Measurements from ENCODE around the gene MICAL3.
"Not testable (repeated sequence)": the region's sequence is repeated elsewhere in the genome, so short reads cannot be mapped to it uniquely, and the experiment has no call there.

The MICAL3 gene

DNA sequence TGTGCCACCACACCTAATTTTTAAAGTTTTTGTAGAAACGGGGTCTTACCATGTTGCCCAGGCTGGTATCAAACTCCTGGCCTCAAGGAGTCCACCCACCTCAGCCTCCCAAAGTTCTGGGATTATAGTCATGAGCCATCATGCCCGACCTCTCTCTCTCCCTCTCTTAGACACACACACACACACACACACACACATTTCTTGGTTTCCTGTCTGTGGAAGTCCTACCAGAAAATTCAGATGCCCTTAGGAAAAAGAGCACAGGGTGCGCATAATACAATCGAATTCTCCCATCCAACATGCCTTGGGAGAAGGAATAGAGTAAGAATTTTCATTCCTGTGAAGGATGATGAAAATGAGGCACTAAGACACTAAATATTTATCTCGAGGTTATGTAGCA, 10.4 kb downstream of the MICAL3 start:
- WGBS, 2 experiments = 79 to 82% methylated on average over 5 of the region's 5 CpGs

DNA sequence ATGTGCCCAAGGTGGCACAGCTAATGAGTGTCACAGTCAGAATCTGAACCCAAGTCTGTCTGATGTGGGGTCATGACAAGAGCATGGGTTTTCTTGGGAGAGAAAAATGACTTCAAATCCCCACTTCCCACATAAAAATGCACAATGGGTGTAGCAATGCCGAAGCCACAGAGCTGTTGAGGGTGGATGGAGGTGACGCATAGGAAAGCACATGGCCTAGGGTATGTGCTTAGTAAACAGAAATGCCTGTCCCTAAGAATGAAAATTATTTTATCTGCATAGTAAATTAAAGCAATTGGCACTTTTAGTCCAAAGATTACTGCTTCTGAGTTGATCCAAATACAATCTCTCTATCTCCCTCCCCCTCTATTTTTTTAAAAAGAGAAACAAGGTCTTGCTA, 10.9 kb downstream of the MICAL3 start:
- no peaks in the 10 kb centered on the region for H3K27me3 ChIP-seq (ENCODE audit: control insufficient read depth, insufficient read depth, low read length, poor library complexity, severe bottlenecking)
- no peak overlapping the region for H3K4me3 ChIP-seq (ENCODE audit: insufficient read depth, low read depth, low read length)
- 87 to 100% methylated on average over 2 of the region's 2 CpGs for WGBS, 2 experiments
- no peaks in the 10 kb centered on the region for H3K36me3 ChIP-seq (ENCODE audit: control insufficient read depth, insufficient read depth, low read length)
- no peaks in the 10 kb centered on the region for H3K9me3 ChIP-seq (ENCODE audit: control insufficient read depth, low read length)
- H3K4me1 ChIP-seq (ENCODE audit: control insufficient read depth, insufficient read depth, low read length) = no peaks in the 10 kb centered on the region
- no peak overlapping the region for H3K27ac ChIP-seq (ENCODE audit: insufficient read depth, low read depth, low read length, poor library complexity, severe bottlenecking)

More for the DNA sequence above, 10.4 kb downstream of the MICAL3 start:
- no peak overlapping the region for H3K27ac ChIP-seq (ENCODE audit: insufficient read depth, low read depth, low read length, poor library complexity, severe bottlenecking)
- H3K27me3 ChIP-seq (ENCODE audit: control insufficient read depth, insufficient read depth, low read length, poor library complexity, severe bottlenecking) = no peaks in the 10 kb centered on the region
- no peaks in the 10 kb centered on the region for H3K36me3 ChIP-seq (ENCODE audit: control insufficient read depth, insufficient read depth, low read length)
- H3K4me3 ChIP-seq (ENCODE audit: insufficient read depth, low read depth, low read length) = no peak overlapping the region
- H3K9me3 ChIP-seq (ENCODE audit: control insufficient read depth, low read length) = no peaks in the 10 kb centered on the region
- H3K4me1 ChIP-seq (ENCODE audit: control insufficient read depth, insufficient read depth, low read length) = no peaks in the 10 kb centered on the region

DNA sequence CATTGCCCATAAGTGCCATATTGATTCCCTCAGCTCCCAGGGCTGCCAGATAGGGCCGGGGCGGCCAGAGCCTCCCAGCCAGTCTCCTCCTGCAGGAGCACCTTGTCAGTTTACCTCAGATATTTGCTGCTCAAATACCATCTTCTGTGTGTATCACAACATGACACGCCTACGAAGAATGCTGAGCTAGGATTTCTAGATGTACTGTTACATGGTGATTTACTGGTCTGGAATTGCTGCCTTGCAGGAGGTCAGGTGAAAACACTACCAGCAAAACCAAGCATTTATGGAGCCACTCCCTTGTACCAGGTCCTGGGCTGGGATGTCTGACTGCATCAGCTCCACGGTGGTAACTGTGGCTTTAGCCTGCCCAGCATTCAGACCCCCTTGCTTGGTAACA, 11.8 kb downstream of the MICAL3 start:
- WGBS, 2 experiments = 91 to 95% methylated on average over 5 of the region's 5 CpGs
- Histone ChIP-seq H3K4me1 (ENCODE audit: control insufficient read depth, insufficient read depth, low read length) (no peaks in the 10 kb centered on the region), H3K4me3 (ENCODE audit: insufficient read depth, low read depth, low read length) (no peak overlapping the region), H3K27me3 (ENCODE audit: control insufficient read depth, insufficient read depth, low read length, poor library complexity, severe bottlenecking) (no peaks in the 10 kb centered on the region), H3K9me3 (ENCODE audit: control insufficient read depth, low read length) (no peaks in the 10 kb centered on the region), H3K36me3 (ENCODE audit: control insufficient read depth, insufficient read depth, low read length) (no peaks in the 10 kb centered on the region), H3K27ac (ENCODE audit: insufficient read depth, low read depth, low read length, poor library complexity, severe bottlenecking) (no peak overlapping the region)

DNA sequence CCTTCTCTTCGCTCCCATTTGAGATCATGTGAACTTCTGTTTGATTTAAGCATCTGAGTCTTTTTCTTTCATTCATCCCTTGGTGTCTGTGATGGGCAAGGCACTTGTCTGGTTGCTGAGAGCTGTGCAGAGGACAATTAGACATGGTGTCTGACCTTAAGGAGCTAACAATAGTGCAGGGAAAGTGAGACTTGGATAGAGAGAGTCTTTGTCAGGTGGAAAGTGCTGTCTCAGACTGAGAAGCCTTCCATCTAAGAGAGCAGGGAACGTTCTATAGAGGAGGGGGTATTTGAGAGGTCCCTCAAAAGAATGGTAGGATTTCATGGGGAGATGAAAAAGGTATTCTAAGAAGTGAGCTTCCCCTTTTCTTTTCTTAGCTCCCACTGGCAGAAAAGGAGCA, 14.1 kb downstream of the MICAL3 start:
- 32 to 77% methylated on average over 1 to 2 of the region's 2 CpGs for WGBS, 2 experiments
- Histone ChIP-seq H3K4me3 (ENCODE audit: insufficient read depth, low read depth, low read length) (no peak overlapping the region), H3K27me3 (ENCODE audit: control insufficient read depth, insufficient read depth, low read length, poor library complexity, severe bottlenecking) (no peaks in the 10 kb centered on the region)

DNA sequence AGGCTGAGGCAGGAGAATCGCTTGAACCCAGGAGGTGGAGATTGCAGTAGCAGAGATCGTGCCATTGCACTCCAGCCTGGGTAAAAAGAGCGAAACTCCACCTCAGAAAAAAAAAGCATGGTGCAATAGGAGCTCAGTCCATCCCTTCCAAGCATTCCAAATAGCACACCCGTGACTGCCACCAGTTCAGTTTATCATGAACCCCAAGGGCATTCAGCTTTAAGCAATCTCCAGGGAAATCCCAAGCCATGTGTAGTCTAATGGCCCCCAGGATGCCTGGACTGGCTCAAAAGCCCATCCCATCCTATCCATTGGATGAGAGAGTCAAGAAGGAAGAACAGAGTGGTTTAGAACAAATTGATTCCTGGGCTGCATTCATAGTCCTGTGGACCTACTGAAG, 16.2 kb downstream of the MICAL3 start:
- H3K27me3 ChIP-seq (ENCODE audit: control insufficient read depth, insufficient read depth, low read length, poor library complexity, severe bottlenecking) = no peaks in the 10 kb centered on the region
- H3K4me3 ChIP-seq (ENCODE audit: insufficient read depth, low read depth, low read length) = no peak overlapping the region
- no peaks in the 10 kb centered on the region for H3K4me1 ChIP-seq (ENCODE audit: control insufficient read depth, insufficient read depth, low read length)
- H3K9me3 ChIP-seq (ENCODE audit: control insufficient read depth, low read length) = no peaks in the 10 kb centered on the region
- 87 to 97% methylated on average over 4 of the region's 4 CpGs for WGBS, 2 experiments
- H3K27ac ChIP-seq (ENCODE audit: insufficient read depth, low read depth, low read length, poor library complexity, severe bottlenecking) = no peak overlapping the region
- no peaks in the 10 kb centered on the region for H3K36me3 ChIP-seq (ENCODE audit: control insufficient read depth, insufficient read depth, low read length)

More for the DNA sequence above, 14.1 kb downstream of the MICAL3 start:
- H3K4me1 ChIP-seq (ENCODE audit: control insufficient read depth, insufficient read depth, low read length) = no peaks in the 10 kb centered on the region
- no peaks in the 10 kb centered on the region for H3K36me3 ChIP-seq (ENCODE audit: control insufficient read depth, insufficient read depth, low read length)
- no peaks in the 10 kb centered on the region for H3K9me3 ChIP-seq (ENCODE audit: control insufficient read depth, low read length)
- H3K27ac ChIP-seq (ENCODE audit: insufficient read depth, low read depth, low read length, poor library complexity, severe bottlenecking) = no peak overlapping the region

DNA sequence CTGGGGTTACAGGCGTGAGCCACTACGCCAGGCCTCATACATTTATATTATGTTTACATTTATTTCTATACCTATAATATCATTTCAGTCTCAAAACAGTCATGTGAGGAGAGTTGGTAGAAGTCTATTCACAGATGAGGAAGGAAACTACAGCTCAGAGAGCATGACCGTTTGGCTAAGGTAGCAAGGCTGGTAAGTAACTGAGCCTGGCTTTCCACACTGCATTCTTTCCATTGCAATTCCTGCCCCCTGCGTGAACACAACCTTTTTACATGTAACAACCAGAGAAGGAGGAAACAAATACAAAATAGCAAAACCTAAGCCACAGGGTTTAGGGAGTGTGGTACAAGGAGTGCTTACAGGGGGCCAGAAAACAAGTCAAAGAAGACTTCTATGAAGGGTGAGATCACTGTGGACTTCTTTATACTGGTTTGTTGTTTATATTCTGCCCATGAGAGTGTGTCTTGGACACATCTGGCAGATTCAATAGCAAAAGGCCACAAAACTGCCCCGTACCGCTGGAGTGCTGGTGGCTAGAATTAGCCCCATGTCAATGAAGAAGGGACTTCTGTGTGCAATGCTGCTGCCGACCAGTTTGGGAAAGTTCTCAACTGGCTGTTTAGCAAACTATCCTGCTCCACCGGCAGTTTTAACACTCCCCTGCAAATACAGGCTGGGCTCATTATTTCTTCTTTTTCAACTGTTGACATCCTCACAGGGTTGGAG, 19.0 kb downstream of the MICAL3 start:
- no peaks in the 10 kb centered on the region for H3K4me1 ChIP-seq (ENCODE audit: control insufficient read depth, insufficient read depth, low read length)
- H3K36me3 ChIP-seq (ENCODE audit: control insufficient read depth, insufficient read depth, low read length) = no peaks in the 10 kb centered on the region
- 80 to 83% methylated on average over 6 to 8 of the region's 8 CpGs for WGBS, 2 experiments
- H3K9me3 ChIP-seq (ENCODE audit: control insufficient read depth, low read length) = no peaks in the 10 kb centered on the region
- H3K27ac ChIP-seq (ENCODE audit: insufficient read depth, low read depth, low read length, poor library complexity, severe bottlenecking) = no peak overlapping the region
- no peaks in the 10 kb centered on the region for H3K27me3 ChIP-seq (ENCODE audit: control insufficient read depth, insufficient read depth, low read length, poor library complexity, severe bottlenecking)
- H3K4me3 ChIP-seq (ENCODE audit: insufficient read depth, low read depth, low read length) = no peak overlapping the region

DNA sequence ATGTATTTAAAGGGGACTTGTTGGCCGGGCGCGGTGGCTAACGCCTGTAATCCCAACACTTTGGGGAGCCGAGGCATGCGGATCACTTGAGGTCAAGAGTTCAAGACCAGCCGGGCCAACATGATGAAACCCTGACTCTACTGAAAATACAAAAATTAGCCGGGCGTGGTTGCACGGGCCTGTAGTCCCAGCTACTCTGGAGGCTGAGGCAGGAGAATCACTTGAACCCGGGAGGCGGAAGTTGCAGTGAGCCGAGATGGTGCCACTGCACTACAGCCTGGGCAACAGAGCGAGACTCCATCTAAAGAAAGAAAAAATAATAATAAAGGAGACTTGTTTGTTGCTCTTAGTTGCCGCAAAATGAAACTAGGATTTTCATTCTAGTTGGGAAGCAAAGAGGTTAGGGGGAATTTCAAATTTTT, 22.5 kb downstream of the MICAL3 start:
- H3K4me3 ChIP-seq (ENCODE audit: insufficient read depth, low read depth, low read length); H3K27me3 ChIP-seq (ENCODE audit: control insufficient read depth, insufficient read depth, low read length, poor library complexity, severe bottlenecking); H3K36me3 ChIP-seq (ENCODE audit: control insufficient read depth, insufficient read depth, low read length); H3K4me1 ChIP-seq (ENCODE audit: control insufficient read depth, insufficient read depth, low read length); H3K9me3 ChIP-seq (ENCODE audit: control insufficient read depth, low read length): not testable (repeated sequence)
- peak overlapping the region; percentile 98 for H3K27ac ChIP-seq (ENCODE audit: insufficient read depth, low read depth, low read length, poor library complexity, severe bottlenecking)
- 54% methylated on average over 15 of the region's 15 CpGs for WGBS, 2 experiments

DNA sequence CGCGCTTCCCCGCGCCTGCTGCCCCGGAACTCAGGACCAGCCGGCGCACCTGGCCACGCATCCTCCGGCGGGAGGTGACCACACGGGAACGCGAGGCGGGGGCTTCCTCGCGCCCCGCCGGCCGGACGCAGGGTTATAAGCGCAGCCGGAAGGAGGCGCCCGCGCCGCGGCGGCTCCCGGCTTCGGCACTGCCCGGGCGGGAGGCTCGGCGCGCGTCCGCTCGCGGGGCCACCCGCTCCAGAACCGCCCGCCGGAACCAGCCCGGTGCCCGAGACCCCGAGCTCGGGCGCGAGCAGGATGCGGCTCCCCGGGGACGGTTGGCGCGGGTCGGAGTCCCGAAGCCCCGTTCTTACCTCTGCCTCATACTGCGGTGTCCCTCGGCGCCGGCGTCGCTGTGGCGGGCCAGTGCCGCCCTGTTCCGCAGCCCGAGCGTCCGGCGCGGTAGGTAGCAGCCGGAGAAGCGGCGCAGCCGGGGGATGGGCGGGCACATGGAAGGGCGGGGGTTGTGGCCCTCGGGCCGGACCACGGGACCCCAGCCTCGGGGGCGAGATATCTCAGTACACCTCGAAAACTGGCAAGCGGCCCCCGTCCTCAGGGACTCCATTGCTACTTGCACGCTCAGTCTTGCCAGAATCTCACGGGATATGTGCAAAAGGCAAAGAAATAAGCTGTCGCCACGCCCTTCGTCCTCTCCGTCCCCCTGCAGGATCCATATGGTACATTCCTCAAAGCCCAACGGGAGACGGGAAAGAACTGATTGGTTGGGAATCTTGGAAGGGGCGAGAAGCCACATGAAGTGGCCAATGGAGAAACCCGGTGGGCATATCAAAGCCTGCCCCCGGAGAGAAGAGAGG, 23.1 kb downstream of the MICAL3 start:
- Histone ChIP-seq H3K36me3 (ENCODE audit: control insufficient read depth, insufficient read depth, low read length) (no peaks in the 10 kb centered on the region), H3K4me1 (ENCODE audit: control insufficient read depth, insufficient read depth, low read length) (no peaks in the 10 kb centered on the region), H3K27me3 (ENCODE audit: control insufficient read depth, insufficient read depth, low read length, poor library complexity, severe bottlenecking) (no peaks in the 10 kb centered on the region), H3K27ac (ENCODE audit: insufficient read depth, low read depth, low read length, poor library complexity, severe bottlenecking) (peak overlapping the region; percentile 98), H3K9me3 (ENCODE audit: control insufficient read depth, low read length) (no peaks in the 10 kb centered on the region), H3K4me3 (ENCODE audit: insufficient read depth, low read depth, low read length) (peak overlapping the region; percentile 84)
- WGBS, 2 experiments = 0% methylated on average over 96 of the region's 96 CpGs

DNA sequence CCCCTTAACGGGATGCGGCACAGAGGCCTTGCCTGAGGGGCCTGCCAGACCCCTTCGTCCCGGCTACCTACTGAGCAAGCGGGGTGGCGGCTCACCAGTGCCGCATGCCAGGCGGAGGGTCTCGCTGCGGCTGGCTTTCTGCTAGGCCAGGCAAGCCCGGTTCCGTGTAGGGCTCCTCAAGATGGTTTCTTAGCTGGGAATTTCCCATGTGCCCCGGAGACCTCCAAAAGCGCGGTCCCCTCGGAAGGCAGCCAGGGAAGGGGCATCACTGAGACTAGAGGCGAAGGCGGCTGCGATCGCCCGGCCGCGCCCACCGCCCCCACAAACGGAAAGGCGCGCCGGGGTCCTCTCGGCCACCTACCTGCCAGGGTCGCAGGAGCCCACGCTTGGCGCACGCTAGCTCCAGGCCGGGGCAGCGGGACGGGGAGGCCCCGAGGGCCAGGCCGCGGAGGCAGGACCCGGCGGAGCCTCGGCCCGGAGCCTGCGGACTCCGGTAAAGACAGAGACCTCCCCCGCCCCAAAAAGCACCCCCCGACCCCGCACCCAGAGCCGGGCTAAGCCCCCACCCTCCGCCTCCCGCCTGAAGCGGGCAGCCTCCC, 23.8 kb downstream of the MICAL3 start:
- H3K36me3 ChIP-seq (ENCODE audit: control insufficient read depth, insufficient read depth, low read length) = no peaks in the 10 kb centered on the region
- no peak overlapping the region for H3K27ac ChIP-seq (ENCODE audit: insufficient read depth, low read depth, low read length, poor library complexity, severe bottlenecking)
- 1% methylated on average over 52 of the region's 52 CpGs for WGBS, 2 experiments
- no peaks in the 10 kb centered on the region for H3K27me3 ChIP-seq (ENCODE audit: control insufficient read depth, insufficient read depth, low read length, poor library complexity, severe bottlenecking)
- no peaks in the 10 kb centered on the region for H3K4me1 ChIP-seq (ENCODE audit: control insufficient read depth, insufficient read depth, low read length)
- H3K4me3 ChIP-seq (ENCODE audit: insufficient read depth, low read depth, low read length) = peak overlapping the region; percentile 84
- H3K9me3 ChIP-seq (ENCODE audit: control insufficient read depth, low read length) = no peaks in the 10 kb centered on the region

DNA sequence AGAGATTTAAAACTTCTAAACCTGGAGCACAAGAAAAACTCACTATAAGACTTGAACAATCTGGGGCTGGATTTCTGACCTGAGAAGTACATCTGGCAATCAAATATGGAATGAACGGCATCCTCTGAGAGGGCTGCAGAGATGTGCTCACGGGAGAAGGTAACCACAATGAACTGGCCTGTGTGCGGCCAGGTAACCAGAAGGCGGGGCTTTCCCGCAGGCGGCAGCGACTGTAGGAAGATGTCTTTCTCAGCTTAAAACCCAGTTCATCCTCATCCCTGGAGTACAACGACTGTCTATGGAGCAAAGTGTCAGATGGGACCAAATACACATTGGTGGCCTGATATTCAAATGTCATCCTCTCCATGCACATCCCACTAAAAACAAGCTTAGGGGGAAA, 24.5 kb downstream of the MICAL3 start:
- WGBS, 2 experiments = 58 to 64% methylated on average over 8 of the region's 8 CpGs
- Histone ChIP-seq H3K9me3 (ENCODE audit: control insufficient read depth, low read length) (no peaks in the 10 kb centered on the region), H3K27ac (ENCODE audit: insufficient read depth, low read depth, low read length, poor library complexity, severe bottlenecking) (no peak overlapping the region), H3K36me3 (ENCODE audit: control insufficient read depth, insufficient read depth, low read length) (no peaks in the 10 kb centered on the region), H3K27me3 (ENCODE audit: control insufficient read depth, insufficient read depth, low read length, poor library complexity, severe bottlenecking) (no peaks in the 10 kb centered on the region), H3K4me1 (ENCODE audit: control insufficient read depth, insufficient read depth, low read length) (no peaks in the 10 kb centered on the region), H3K4me3 (ENCODE audit: insufficient read depth, low read depth, low read length) (peak overlapping the region; percentile 84)
